Liver (tissue), 9 donors: Measurements from ENCODE around the gene SAT2. TPM values are rescaled to one million over a fixed set of nuclear protein-coding genes. Genes with fewer than 3 reads are reported as not detected.

ENCODE experiments used
- DNase-seq: peaks from one replicate; pipeline ENCODE4 v3.0.0-alpha.2; 2017; ENCODE audit warnings: low spot score
- H3K27ac ChIP-seq, 2 donors: one replicate each; pipeline ENCODE4 v1.7.0; 2013; ENCODE audit warnings: inconsistent platforms in 2 of 2, low read length in 2 of 2, control low read depth in 1 of 2, low read depth in 1 of 2, mild to moderate bottlenecking in 1 of 2
- H3K27me3 ChIP-seq, 4 donors: one replicate each; pipeline versions ENCODE4 v1.6.1 to v1.7.0; 2013; ENCODE audit warnings: low read length in 3 of 4, inconsistent platforms in 1 of 4, mild to moderate bottlenecking in 1 of 4, moderate library complexity in 1 of 4; ENCODE audit not compliant: control insufficient read depth in 4 of 4, insufficient read depth in 4 of 4
- H3K36me3 ChIP-seq, 4 donors: one replicate each; pipeline versions ENCODE4 v1.6.1 to v1.7.0; 2013; ENCODE audit warnings: low read length in 3 of 4, mild to moderate bottlenecking in 3 of 4, low read depth in 1 of 4, moderate library complexity in 1 of 4; ENCODE audit not compliant: control insufficient read depth in 4 of 4, insufficient read depth in 3 of 4
- H3K4me1 ChIP-seq, 4 donors: one replicate each; pipeline versions ENCODE4 v1.6.1 to v1.7.0; 2013; ENCODE audit warnings: low read length in 3 of 4, mild to moderate bottlenecking in 3 of 4, moderate library complexity in 1 of 4; ENCODE audit not compliant: control insufficient read depth in 4 of 4, insufficient read depth in 4 of 4
- H3K4me3 ChIP-seq, 3 donors: one replicate each; pipeline versions ENCODE4 v1.6.1 to v1.7.0; 2013; ENCODE audit warnings: low read length in 3 of 3, control low read depth in 1 of 3, low read depth in 1 of 3, mild to moderate bottlenecking in 1 of 3
- H3K9ac ChIP-seq, 2 donors: one replicate each; pipeline ENCODE4 v1.7.0; 2013; ENCODE audit warnings: low read length in 2 of 2, mild to moderate bottlenecking in 2 of 2, moderate library complexity in 2 of 2, control low read depth in 1 of 2, low read depth in 1 of 2
- H3K9me3 ChIP-seq, 4 donors: one replicate each; pipeline versions ENCODE4 v1.6.1 to v1.7.0; 2013; ENCODE audit warnings: low read length in 3 of 4; ENCODE audit not compliant: control insufficient read depth in 4 of 4
- EGR1 ChIP-seq, 2 donors: IDR thresholded peaks; 2 replicates each; pipeline ENCODE4 v1.6.1; 2016 to 2018; ENCODE audit warnings: antibody characterized with exemption in 2 of 2, low read depth in 2 of 2
- FOXA1 ChIP-seq: IDR thresholded peaks from 2 replicates; pipeline ENCODE4 v1.6.1; 2016; ENCODE audit warnings: antibody characterized with exemption
- FOXA2 ChIP-seq: IDR thresholded peaks from 2 replicates; pipeline ENCODE4 v1.6.1; 2016; ENCODE audit warnings: antibody characterized with exemption
- GABPA ChIP-seq, 2 donors: IDR thresholded peaks in 1 of 2; conservative IDR thresholded peaks in 1 of 2; 2 replicates each; pipeline ENCODE4 v1.6.1; 2016; ENCODE audit warnings: antibody characterized with exemption in 2 of 2, mild to moderate bottlenecking in 1 of 2, moderate library complexity in 1 of 2
- JUND ChIP-seq, 2 donors: IDR thresholded peaks; 2 replicates each; pipeline ENCODE4 v1.6.1; 2016; ENCODE audit warnings: antibody characterized with exemption in 2 of 2
- NR2F2 ChIP-seq: IDR thresholded peaks from 2 replicates; pipeline ENCODE4 v1.6.1; 2016; ENCODE audit warnings: antibody characterized with exemption
- RXRA ChIP-seq, 2 donors: IDR thresholded peaks; 2 replicates each; pipeline ENCODE4 v1.6.1; 2017 to 2018; ENCODE audit warnings: antibody characterized with exemption in 2 of 2, mild to moderate bottlenecking in 1 of 2
- SP1 ChIP-seq: IDR thresholded peaks from 2 replicates; pipeline ENCODE4 v1.6.1; 2018; ENCODE audit warnings: antibody characterized with exemption, mild to moderate bottlenecking
- WGBS: extraction: QIAGEN DNeasy Blood & Tissue Kit; methylation state at CpG from one replicate; pipeline ENCODE4 v1.1.7; 2013; 5-methylcytosine and 5-hydroxymethylcytosine counted together
- polyA plus RNA-seq, 2 donors: library from polyadenylated mRNA; stranded (reverse) in 1 of 2; unstranded in 1 of 2; fragments of 200-250 nt in 1 of 2; fragments of >200 nt in 1 of 2; fragmentation: Nextera tagmentation in 1 of 2; extraction: Ambion mirVana in 1 of 2; gene quantifications; one replicate each; pipeline versions ENCODE4 v1.2.1 to v1.2.3, GENCODE V29; 2013 to 2015
- total RNA-seq, 2 donors: library from RNA; depleted of rRNA; stranded (reverse); fragments of >200 nt; gene quantifications; one replicate each; pipeline ENCODE4 v1.2.3, GENCODE V29; 2014
- TF ChIP-seq, protein P1 (sequence below): IDR thresholded peaks from 2 replicates; pipeline ENCODE4 v1.6.1; 2016; ENCODE audit warnings: antibody characterized with exemption
- TF ChIP-seq, protein P2 (sequence below): IDR thresholded peaks from 2 replicates; pipeline ENCODE4 v1.6.1; 2016; ENCODE audit warnings: antibody characterized with exemption
- TF ChIP-seq, protein P3 (sequence below): IDR thresholded peaks from 2 replicates; pipeline ENCODE4 v1.6.1; 2016; ENCODE audit warnings: antibody characterized with exemption
- donor health status: healthy.
- donor health status: healthy.
- donor health status: healthy.
- donor health status: healthy.
- donor health status: healthy.

SAT2 gene
- total and polyA plus RNA-seq, 4 donors = 25.9 to 181 (median 106) TPM

DNA sequence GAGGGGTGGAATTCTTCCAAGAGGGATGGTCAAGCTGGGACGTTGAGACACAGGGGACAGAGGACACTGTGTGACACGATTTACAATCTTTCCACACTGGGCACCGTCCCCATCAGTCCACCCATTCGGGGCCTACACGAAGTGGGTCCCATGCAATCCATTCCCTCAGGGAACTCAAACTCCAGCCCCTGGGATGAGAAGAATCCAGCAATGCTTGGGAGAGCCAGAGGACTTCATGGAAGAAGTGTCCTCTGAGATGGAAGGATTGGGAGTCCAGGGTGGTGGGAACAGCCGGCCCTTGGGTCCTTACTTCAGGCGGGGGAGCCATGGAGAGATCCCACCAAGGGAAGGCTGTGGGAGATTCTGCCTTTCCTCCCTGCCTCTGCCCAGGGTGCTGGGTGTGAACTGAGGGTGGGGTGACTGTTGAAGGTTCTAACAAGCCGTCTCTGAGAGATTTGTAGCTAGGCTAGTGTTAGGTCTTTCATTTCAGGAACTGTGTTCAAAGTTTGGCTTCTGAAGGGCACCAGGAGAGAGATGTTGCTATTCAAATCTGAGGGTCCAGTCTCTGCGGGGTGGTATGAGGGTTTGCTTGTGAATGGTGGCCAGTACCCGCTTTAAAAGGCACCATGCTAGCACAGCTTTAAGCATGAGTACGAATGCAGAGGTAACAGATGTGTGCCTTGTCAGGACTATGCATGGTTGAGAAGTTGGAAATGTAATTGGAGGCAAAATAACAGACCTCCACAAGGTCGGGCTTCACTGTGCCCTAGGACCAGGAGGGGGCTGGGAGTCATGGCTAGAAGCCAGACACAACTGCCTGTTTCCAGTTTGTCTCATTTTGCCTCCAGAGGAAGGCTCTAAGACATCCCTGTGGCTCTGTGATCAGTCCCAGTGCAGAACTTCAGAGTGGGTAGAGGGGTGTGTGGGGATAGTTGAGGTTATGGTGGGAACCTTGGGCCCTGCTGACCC lies 25.1 kb upstream of the SAT2 start:
- WGBS = 75% methylated on average over 12 of the region's 12 CpGs
- TF ChIP-seq, protein P1, sequence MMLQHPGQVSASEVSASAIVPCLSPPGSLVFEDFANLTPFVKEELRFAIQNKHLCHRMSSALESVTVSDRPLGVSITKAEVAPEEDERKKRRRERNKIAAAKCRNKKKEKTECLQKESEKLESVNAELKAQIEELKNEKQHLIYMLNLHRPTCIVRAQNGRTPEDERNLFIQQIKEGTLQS = no peak
- H3K27ac ChIP-seq = no peak overlapping the region
- peaks cover 4 to 18% (median 9%) of the 10 kb centered on the region in 4 donors for H3K4me1 ChIP-seq
- H3K9me3 ChIP-seq = no peaks in the 10 kb centered on the region
- H3K9ac ChIP-seq = no peak overlapping the region
- no peaks in the 10 kb centered on the region for H3K36me3 ChIP-seq
- no peak for DNase-seq
- no peak overlapping the region for H3K4me3 ChIP-seq
- H3K27me3 ChIP-seq = no peaks in the 10 kb centered on the region

DNA sequence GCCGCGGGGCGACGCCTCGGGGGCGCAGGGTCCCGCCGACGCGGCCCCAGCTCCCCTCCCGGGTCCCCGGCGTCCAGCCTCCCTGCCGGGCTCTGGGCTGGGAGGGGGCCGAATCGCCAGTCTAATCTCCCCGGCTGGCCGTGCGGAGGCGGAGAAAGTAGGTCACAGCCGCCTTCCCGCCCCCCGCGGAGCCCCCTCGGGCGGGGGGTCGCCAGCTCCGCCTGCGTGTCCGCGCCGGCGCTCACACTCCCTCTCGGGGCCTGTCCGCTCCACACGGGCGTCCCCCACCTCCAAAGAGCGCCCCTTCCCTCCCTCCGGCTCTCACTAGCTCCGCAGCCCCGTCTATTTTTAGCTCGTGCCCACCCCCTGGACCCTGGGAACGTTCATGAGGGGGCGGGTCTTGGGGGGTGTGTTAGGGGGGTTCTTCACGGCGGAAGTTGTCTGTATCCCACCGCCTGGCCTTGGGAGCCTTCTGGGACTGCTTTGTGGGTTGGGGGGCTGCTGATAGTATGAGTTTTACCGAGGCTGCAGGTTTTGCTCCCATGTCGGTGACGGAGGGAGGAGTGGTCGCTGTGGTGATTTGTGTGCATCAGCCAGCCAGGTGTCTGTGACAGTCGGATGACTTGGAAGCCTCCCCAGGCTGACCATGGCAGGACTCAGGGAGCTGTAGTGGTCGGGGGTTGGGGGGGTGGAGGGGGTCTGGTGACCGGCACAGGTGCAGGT lies 24.2 kb upstream of the SAT2 start:
- peak overlapping the region in 2 of 3 donors; percentile 49 to 50 for H3K4me3 ChIP-seq
- peak; percentile 49 for DNase-seq
- no peak overlapping the region for H3K27ac ChIP-seq

DNA sequence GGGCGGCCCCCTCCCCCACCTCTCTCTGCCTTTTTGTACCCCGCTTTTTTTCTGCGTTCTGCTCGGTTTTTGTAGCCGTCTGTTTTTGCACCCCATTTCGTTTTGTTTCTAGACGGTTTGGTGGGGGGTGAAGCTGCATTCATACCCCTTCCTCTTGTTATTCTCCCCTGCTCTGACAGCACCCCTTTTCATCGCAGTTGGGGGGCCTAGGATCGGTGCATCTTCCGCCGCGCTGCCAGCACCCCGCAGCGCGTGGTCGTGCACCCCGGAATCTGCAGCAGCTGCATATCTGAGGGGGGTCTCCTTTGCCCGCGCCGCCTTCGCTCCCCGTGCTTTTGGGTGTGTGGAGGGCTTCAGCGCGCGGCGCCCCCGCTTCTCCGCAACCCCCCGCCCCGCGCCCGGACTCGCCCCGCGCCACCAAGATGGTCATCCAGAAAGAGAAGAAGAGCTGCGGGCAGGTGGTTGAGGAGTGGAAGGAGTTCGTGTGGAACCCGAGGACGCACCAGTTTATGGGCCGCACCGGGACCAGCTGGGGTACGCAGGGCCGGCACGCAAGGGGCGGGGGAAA lies 23.6 kb upstream of the SAT2 start:
- peak overlapping the region; percentile 49 to 66 (median 50) for H3K4me3 ChIP-seq
- H3K9ac ChIP-seq = no peak overlapping the region
- H3K27me3 ChIP-seq = no peaks in the 10 kb centered on the region
- WGBS = 1% methylated on average over 45 of the region's 45 CpGs
- DNase-seq = peak; percentile 44
- H3K9me3 ChIP-seq = no peaks in the 10 kb centered on the region
- TF ChIP-seq FOXA1 (no peak), RXRA (IDR thresholded peaks at IDR 0.05) (no peak), NR2F2 (no peak), GABPA (IDR thresholded peaks at IDR 0.05 in 1 of 2, conservative IDR thresholded peaks at IDR 0.05 in 1 of 2) (no peak), EGR1 (IDR thresholded peaks at IDR 0.05; ENCODE audit: low read depth in 2 of 2) (no peak)
- H3K27ac ChIP-seq = no peak overlapping the region
- no peaks in the 10 kb centered on the region for H3K36me3 ChIP-seq
- peaks cover 4 to 18% (median 9%) of the 10 kb centered on the region in 4 donors for H3K4me1 ChIP-seq

More for the DNA sequence above, 24.2 kb upstream of the SAT2 start:
- Histone ChIP-seq H3K36me3 (no peaks in the 10 kb centered on the region), H3K27me3 (no peaks in the 10 kb centered on the region), H3K9me3 (no peaks in the 10 kb centered on the region), H3K4me1 (peaks cover 4 to 18% (median 9%) of the 10 kb centered on the region in 4 donors), H3K9ac (no peak overlapping the region)
- 13% methylated on average over 54 of the region's 54 CpGs for WGBS
- TF ChIP-seq GABPA (IDR thresholded peaks at IDR 0.05 in 1 of 2, conservative IDR thresholded peaks at IDR 0.05 in 1 of 2) (no peak), SP1 (no peak), RXRA (IDR thresholded peaks at IDR 0.05) (no peak), FOXA1 (no peak), FOXA2 (no peak), JUND (IDR thresholded peaks at IDR 0.05) (no peak)
- TF ChIP-seq, protein P2, sequence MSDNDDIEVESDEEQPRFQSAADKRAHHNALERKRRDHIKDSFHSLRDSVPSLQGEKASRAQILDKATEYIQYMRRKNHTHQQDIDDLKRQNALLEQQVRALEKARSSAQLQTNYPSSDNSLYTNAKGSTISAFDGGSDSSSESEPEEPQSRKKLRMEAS = no peak
- TF ChIP-seq, protein P3, sequence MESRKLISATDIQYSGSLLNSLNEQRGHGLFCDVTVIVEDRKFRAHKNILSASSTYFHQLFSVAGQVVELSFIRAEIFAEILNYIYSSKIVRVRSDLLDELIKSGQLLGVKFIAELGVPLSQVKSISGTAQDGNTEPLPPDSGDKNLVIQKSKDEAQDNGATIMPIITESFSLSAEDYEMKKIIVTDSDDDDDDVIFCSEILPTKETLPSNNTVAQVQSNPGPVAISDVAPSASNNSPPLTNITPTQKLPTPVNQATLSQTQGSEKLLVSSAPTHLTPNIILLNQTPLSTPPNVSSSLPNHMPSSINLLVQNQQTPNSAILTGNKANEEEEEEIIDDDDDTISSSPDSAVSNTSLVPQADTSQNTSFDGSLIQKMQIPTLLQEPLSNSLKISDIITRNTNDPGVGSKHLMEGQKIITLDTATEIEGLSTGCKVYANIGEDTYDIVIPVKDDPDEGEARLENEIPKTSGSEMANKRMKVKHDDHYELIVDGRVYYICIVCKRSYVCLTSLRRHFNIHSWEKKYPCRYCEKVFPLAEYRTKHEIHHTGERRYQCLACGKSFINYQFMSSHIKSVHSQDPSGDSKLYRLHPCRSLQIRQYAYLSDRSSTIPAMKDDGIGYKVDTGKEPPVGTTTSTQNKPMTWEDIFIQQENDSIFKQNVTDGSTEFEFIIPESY = no peak
